SIG-M5 treated with dmso at 0.1 percent for 504 hours (cell line): Measurements from ENCODE around the gene MRPL47.
"Not testable (repeated sequence)": the region's sequence is repeated elsewhere in the genome, so short reads cannot be mapped to it uniquely, and the experiment has no call there.

ENCODE experiments used
- DNase-seq: peaks from one replicate; lab custom pipeline; 2025; ENCODE audit not compliant: unreplicated experiment; lab: John Stamatoyannopoulos, UW

Gene MRPL47

GRCh38 chr3:179604321-179605078 is at the start of gene MRPL47, which contains the start of gene NDUFB5:
Gene MRPL47 (minus strand): TSS chr3:179604638. CDS start chr3:179604624, 14 bp downstream.
Gene NDUFB5 (plus strand): TSS chr3:179604794. CDS start chr3:179604816, 22 bp downstream.
- peak; percentile 99 for DNase-seq

- DNase-seq: peak; percentile 76
These were observed 48.8 kb upstream of the MRPL47 start for GRCh38 chr3:179653096-179653797.

GRCh38 chr3:179652447-179653095 is 48.1 kb upstream of the MRPL47 start, which contains the start of gene USP13:
Gene USP13 (plus strand): TSS chr3:179653040. CDS start chr3:179653226, 186 bp downstream.
- peak; percentile 82 for DNase-seq

GRCh38 chr3:179651687-179652446 is 47.4 kb upstream of the MRPL47 start:
- no peak for DNase-seq

GRCh38 chr3:179646177-179646576 is 41.7 kb upstream of the MRPL47 start:
- DNase-seq: no peak

GRCh38 chr3:179643837-179644236 is 39.4 kb upstream of the MRPL47 start:
- not testable (repeated sequence) for DNase-seq

- no peak for DNase-seq
These were observed 38.4 kb upstream of the MRPL47 start for GRCh38 chr3:179642871-179643270.

GRCh38 chr3:179640469-179640868 is 36.0 kb upstream of the MRPL47 start:
- no peak for DNase-seq

GRCh38 chr3:179630753-179631451 is 26.5 kb upstream of the MRPL47 start:
- no peak for DNase-seq

GRCh38 chr3:179624451-179624850 is 20.0 kb upstream of the MRPL47 start:
- DNase-seq: no peak

GRCh38 chr3:179622023-179622422 is 17.6 kb upstream of the MRPL47 start:
- DNase-seq: no peak

GRCh38 chr3:179615458-179616173 is 11.2 kb upstream of the MRPL47 start:
- DNase-seq: no peak

- DNase-seq: no peak
These were observed 9.4 kb upstream of the MRPL47 start for GRCh38 chr3:179613807-179614206.

GRCh38 chr3:179610066-179610465 is 5.6 kb upstream of the MRPL47 start:
- no peak for DNase-seq

- peak; percentile 75 for DNase-seq
These were observed 4.7 kb upstream of the MRPL47 start for GRCh38 chr3:179608931-179609720.

GRCh38 chr3:179606534-179607085 is 2.2 kb upstream of the MRPL47 start:
- peak; percentile 84 for DNase-seq

- peak; percentile 60 for DNase-seq
These were observed 607 bp downstream of the MRPL47 start for GRCh38 chr3:179603831-179604230.

GRCh38 chr3:179603321-179603720 is 1.1 kb downstream of the MRPL47 start:
- peak; percentile 18 for DNase-seq
